HG03457 (cell line): ENCODE data around the gene MT1M.
A peak's percentile ranks its signal among the peaks of the same experiment; 100 is the strongest.
"Not testable (repeated sequence)": the region's sequence is repeated elsewhere in the genome, so short reads cannot be mapped to it uniquely, and the experiment has no call there.

Source experiments
- ATAC-seq: cut with Tn5 transposase; IDR thresholded peaks from one replicate; pipeline ENCODE4 v1.9.1; 2021; ENCODE audit warnings: moderate number of reproducible peaks; ENCODE audit not compliant: unreplicated experiment

MT1M gene

GRCh38 chr16:56671691-56672090, 39.2 kb downstream of the MT1M start:
- ATAC-seq = not testable (repeated sequence)

- not testable (repeated sequence) for ATAC-seq
Observed at GRCh38 chr16:56672171-56672570, 39.7 kb downstream of the MT1M start.

- ATAC-seq = no peak
Observed at GRCh38 chr16:56672761-56673536, 40.5 kb downstream of the MT1M start.

- ATAC-seq = no peak
Observed at GRCh38 chr16:56673921-56674320, 41.5 kb downstream of the MT1M start.

DNA sequence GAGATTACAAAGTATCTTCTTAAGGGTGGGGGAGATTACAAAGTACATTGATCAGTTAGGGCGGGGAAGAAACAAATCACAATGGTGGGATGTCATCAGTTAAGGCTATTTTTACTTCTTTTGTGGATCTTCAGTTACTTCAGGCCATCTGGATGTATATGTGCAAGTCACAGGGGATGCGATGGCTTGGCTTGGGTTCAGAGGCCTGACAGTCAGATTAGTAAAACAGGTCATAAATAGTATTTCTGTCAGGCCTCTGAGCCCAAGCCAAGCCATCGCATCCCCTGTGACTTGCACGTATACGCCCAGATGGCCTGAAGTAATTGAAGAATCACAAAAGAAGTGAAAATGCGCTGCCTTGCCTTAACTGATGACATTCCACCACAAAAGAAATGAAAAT, 42.1 kb downstream of the MT1M start:
- ATAC-seq = not testable (repeated sequence)

DNA sequence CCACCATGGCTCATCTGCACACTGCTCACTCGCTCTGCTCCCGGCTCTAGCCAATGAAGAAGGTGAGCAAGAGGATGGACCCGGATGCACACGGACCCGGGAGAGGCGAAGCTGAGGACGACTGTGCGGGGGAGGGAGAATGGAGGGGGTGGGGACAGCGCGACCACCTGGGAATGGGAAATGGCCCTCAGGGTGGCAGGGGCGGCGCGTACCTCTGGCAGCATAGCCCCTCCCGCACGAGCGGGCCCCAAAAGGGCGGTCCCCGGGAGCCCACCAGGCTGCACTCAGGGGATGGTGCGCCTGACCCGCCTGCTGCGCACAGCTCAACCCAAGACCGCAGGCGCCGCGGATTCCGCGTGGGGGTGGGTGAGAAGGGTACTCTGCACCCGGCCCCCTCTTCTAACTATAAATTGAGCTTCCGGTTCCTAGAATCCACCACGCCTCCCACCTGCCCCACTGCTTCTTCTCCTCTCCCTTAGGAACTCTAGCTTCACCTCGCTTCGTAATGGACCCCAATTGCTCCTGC, 43.3 kb downstream of the MT1M start:
- no peak for ATAC-seq

DNA sequence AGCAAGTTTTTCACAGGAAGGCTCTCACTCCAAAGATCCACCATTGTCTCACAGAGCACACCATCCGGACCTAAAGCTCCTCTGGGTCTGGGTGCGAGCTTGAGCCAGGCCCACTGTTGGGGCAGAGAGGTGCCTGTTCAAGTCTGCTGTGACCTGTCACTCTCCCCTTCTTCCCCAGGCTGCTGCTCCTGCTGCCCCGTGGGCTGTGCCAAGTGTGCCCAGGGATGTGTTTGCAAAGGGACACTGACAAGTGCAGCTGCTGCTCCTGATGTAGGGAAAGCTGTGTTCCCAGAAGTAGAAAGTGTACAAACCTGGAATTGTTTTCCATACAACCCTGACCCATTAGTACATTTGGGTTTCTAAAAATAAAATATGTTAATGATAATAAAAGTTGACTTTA, 45.0 kb downstream of the MT1M start:
- ATAC-seq = no peak

DNA sequence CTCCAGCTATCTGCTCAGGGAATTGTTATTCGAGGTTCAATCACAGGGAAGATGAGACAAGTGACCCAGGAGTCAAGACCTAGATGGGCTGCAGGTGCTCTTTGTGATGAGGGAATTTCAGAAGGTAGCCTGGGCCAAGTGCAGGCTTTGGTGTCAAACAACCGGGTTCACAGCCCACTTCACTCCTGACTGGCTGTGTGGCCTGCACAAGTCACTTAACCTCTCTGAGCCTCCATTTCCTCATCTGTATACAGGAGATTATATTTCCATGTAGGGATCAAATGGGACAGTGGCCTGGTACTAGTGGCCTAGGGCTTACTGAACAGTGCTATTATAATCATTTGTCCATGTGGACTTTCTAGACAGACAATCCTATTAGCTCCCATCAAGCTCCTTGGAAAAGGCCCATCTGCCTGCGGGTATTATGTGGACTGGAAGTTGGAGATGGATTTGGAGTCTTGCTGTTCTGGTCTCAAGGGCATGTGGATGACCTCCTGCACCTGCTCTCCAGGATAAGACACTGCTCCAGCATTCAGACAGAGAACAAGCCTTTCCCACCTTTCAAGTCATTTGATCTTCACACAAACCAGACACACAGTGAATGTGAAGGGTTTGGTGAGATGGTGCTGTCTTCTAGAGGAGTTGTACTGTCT, 46.7 kb downstream of the MT1M start:
- no peak for ATAC-seq

- no peak for ATAC-seq
Observed at GRCh38 chr16:56679818-56680217, 47.4 kb downstream of the MT1M start.

- peak; percentile 79 for ATAC-seq
Observed at GRCh38 chr16:56681939-56682702, 49.7 kb downstream of the MT1M start, which contains the start of gene MT1X. Gene MT1X (plus strand): TSS chr16:56682470. CDS start chr16:56682541, 71 bp downstream.

DNA sequence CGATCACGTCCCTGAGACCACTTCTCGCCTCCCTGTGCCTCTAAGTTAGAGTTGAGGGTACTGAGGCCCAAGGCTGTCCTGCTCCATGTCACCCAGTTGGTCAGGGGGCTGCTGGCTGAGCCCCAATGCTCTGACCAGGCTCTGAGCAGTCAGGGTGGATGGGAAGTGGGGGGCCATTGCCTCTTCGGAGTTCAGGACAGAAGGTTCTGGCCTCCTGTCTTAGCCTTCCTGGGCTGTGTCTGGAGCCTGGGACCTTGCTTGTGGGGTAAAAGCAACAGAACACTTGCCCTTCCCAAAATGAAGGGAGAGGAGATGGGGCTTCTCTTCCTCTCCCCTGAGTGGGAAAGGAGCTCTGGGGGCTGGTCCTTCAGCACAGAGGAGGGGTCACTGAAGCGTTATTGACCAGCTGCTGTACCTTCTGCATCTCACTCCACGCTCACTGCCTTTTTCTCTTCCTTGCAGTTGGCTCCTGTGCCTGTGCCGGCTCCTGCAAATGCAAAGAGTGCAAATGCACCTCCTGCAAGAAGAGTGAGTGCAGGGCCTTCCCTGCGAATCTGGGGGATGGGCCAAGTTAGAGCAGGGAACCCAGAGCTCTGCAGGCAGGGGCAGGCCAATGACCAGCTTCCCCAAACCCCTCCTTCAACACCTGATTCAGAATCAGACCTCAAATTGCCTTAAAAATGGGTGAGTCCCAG, 50.4 kb downstream of the MT1M start:
- ATAC-seq = no peak
